Stimulated activated CD4-positive, alpha-beta T cell treated with anti-CD3 and anti-CD28 coated beads, Interleukin-1b, Interleukin-23, amount 100 ng/mL, for 1 hour (primary cell): Measurements from ENCODE around the gene PCDH9.
"Not testable (repeated sequence)": the region's sequence is repeated elsewhere in the genome, so short reads cannot be mapped to it uniquely, and the experiment has no call there.

Experiments used
- DNase-seq, 2 donors: peaks; one replicate each; pipeline ENCODE4 v3.0.0-alpha.2; 2020; ENCODE audit warnings: low read depth in 2 of 2

Gene PCDH9

GRCh38 chr13:66914155-66914554, 316.0 kb downstream of the PCDH9 start:
- DNase-seq = no peak

- DNase-seq = no peak
Measured at GRCh38 chr13:66911411-66911939, 318.7 kb downstream of the PCDH9 start.

GRCh38 chr13:66899955-66900354, 330.2 kb downstream of the PCDH9 start:
- no peak for DNase-seq

- no peak for DNase-seq
Measured at GRCh38 chr13:66896933-66897332, 333.2 kb downstream of the PCDH9 start.

- DNase-seq = no peak
Measured at GRCh38 chr13:66895780-66896179, 334.4 kb downstream of the PCDH9 start.

- no peak for DNase-seq
Measured at GRCh38 chr13:66895320-66895719, 334.8 kb downstream of the PCDH9 start.

GRCh38 chr13:66888698-66889097, 341.4 kb downstream of the PCDH9 start:
- DNase-seq = no peak

GRCh38 chr13:66887088-66887487, 343.0 kb downstream of the PCDH9 start:
- DNase-seq = no peak

- DNase-seq = no peak
Measured at GRCh38 chr13:66886264-66886663, 343.9 kb downstream of the PCDH9 start.

- DNase-seq = not testable (repeated sequence)
Measured at GRCh38 chr13:66881170-66881569, 349.0 kb downstream of the PCDH9 start.

GRCh38 chr13:66879988-66880387, 350.1 kb downstream of the PCDH9 start:
- no peak for DNase-seq

GRCh38 chr13:66875264-66875663, 354.9 kb downstream of the PCDH9 start:
- no peak for DNase-seq

- no peak for DNase-seq
Measured at GRCh38 chr13:66864627-66865026, 365.5 kb downstream of the PCDH9 start.

GRCh38 chr13:66860878-66861417, 369.2 kb downstream of the PCDH9 start:
- no peak for DNase-seq

GRCh38 chr13:66859934-66860877, 369.9 kb downstream of the PCDH9 start:
- DNase-seq = no peak

GRCh38 chr13:66859078-66859477, 371.1 kb downstream of the PCDH9 start:
- DNase-seq = no peak

- DNase-seq = no peak
Measured at GRCh38 chr13:66858163-66858562, 372.0 kb downstream of the PCDH9 start.

- DNase-seq = no peak
Measured at GRCh38 chr13:66855131-66855530, 375.0 kb downstream of the PCDH9 start.

- no peak for DNase-seq
Measured at GRCh38 chr13:66853564-66853963, 376.6 kb downstream of the PCDH9 start.

- no peak for DNase-seq
Measured at GRCh38 chr13:66849706-66850105, 380.4 kb downstream of the PCDH9 start.

- no peak for DNase-seq
Measured at GRCh38 chr13:66847541-66847940, 382.6 kb downstream of the PCDH9 start.

GRCh38 chr13:66845393-66845792, 384.7 kb downstream of the PCDH9 start:
- DNase-seq = no peak

GRCh38 chr13:66844933-66845332, 385.2 kb downstream of the PCDH9 start:
- DNase-seq = no peak
